Measurements from ENCODE around the gene RCCD1. TPM values are rescaled to one million over a fixed set of nuclear protein-coding genes. Genes with fewer than 3 reads are reported as not detected.

The RCCD1 gene
- total RNA-seq, 1 donor from 2014 or later, result 11.5 TPM

DNA sequence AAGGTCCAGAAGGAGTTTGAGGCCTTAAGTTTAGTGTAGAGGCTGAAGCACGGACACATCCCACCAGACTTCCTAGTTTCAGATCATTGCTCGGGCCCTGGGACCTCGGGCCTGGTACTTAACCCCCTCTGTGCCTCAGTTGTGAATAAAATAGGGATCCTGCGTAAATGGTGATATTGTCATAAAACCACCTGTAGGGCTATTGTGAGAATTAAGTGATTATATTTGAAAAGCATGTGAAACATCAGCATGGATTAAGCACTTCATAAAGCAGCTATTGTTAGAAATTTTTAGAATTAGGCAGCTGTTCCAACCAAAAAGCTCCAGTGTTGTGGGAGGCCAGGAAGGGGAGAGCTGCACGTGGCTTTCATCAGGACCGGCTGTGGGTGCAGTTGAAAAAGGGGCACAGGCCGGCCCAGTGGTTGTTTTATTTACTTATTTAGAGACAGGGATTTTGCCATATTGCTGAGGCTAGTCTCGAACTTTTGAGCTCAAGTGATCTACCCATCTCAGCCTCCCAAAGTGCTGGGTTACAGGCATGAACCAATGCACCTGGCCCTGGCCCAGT lies 4.4 kb downstream of the RCCD1 start:
- Mint-ChIP-seq H3K4me1 (ENCODE audit: low read depth, unreplicated experiment) (peaks cover 3% of the 10 kb centered on the region), H3K36me3 (ENCODE audit: unreplicated experiment) (no peaks in the 10 kb centered on the region), H3K4me3 (ENCODE audit: unreplicated experiment) (no peak overlapping the region), H3K27ac (ENCODE audit: unreplicated experiment) (no peak overlapping the region), H3K9me3 (ENCODE audit: unreplicated experiment) (peaks cover 3% of the 10 kb centered on the region), H3K27me3 (ENCODE audit: unreplicated experiment) (peaks cover 7% of the 10 kb centered on the region)
- no peak for DNase-seq
- TF ChIP-seq, protein P1, sequence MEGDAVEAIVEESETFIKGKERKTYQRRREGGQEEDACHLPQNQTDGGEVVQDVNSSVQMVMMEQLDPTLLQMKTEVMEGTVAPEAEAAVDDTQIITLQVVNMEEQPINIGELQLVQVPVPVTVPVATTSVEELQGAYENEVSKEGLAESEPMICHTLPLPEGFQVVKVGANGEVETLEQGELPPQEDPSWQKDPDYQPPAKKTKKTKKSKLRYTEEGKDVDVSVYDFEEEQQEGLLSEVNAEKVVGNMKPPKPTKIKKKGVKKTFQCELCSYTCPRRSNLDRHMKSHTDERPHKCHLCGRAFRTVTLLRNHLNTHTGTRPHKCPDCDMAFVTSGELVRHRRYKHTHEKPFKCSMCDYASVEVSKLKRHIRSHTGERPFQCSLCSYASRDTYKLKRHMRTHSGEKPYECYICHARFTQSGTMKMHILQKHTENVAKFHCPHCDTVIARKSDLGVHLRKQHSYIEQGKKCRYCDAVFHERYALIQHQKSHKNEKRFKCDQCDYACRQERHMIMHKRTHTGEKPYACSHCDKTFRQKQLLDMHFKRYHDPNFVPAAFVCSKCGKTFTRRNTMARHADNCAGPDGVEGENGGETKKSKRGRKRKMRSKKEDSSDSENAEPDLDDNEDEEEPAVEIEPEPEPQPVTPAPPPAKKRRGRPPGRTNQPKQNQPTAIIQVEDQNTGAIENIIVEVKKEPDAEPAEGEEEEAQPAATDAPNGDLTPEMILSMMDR (IDR thresholded peaks at IDR 0.05; ENCODE audit: partially characterized antibody, unreplicated experiment), result no peak

DNA sequence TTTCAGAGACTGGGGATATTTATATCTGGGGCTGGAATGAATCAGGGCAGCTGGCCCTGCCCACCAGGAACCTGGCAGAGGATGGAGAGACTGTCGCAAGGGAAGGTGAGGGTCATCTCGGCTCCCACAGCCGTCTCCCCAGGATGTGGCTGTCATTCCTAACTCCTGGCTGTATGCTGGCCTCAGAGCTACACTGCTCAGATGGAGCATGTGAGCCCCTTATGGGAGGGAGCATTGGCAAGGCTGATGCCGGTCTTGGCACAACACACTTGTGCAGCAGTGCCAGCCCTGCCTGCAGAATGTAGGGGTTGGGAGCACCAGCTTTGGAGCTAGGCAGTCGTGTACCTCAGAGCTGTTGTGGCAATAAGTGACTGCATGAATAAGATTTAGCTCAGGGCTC lies 5.2 kb downstream of the RCCD1 start:
- Mint-ChIP-seq H3K27me3 (ENCODE audit: unreplicated experiment) (peaks cover 7% of the 10 kb centered on the region), H3K36me3 (ENCODE audit: unreplicated experiment) (no peaks in the 10 kb centered on the region), H3K9me3 (ENCODE audit: unreplicated experiment) (peaks cover 3% of the 10 kb centered on the region), H3K4me3 (ENCODE audit: unreplicated experiment) (no peak overlapping the region), H3K27ac (ENCODE audit: unreplicated experiment) (no peak overlapping the region), H3K4me1 (ENCODE audit: low read depth, unreplicated experiment) (peaks cover 3% of the 10 kb centered on the region)
- no peak for DNase-seq
- TF ChIP-seq, protein P1 (IDR thresholded peaks at IDR 0.05; ENCODE audit: partially characterized antibody, unreplicated experiment), result no peak

DNA sequence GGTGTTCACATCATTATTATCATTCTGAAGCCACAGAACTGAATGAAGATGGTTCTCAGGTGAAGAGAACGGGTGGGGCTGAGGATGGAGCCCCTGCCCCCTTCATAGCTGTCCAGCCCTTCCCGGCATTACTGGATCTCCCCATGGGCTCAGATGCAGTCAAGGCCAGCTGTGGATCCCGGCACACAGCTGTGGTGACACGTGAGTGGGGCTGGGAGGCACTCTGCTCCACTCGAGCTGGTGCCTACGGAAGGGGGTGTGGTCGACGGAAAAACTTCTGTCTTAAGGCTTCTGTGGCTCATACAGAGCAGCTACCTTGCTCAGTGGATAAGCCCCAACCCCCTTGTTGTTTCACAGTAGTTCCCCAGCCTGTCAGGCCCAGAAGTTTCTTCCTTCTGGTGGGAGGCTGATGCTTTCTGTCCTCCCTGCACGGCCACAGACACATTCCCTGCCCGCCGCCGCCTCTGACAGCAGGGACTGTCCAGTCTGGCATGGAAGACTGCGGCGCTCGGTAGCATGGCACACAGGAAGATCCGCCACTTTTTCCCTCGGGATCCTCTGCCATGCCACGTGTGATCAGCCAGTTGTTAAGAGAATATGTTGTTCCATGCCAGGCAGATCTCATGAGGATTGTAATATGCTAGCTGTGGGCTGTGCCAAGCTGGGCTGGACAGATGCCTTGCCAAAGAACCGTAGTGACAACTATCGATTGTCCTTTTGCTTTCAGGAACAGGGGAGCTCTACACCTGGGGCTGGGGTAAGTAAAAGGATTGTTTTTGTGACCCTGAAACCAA lies 5.8 kb downstream of the RCCD1 start:
- H3K4me3 Mint-ChIP-seq (ENCODE audit: unreplicated experiment), result no peak overlapping the region
- TF ChIP-seq, protein P1 (IDR thresholded peaks at IDR 0.05; ENCODE audit: partially characterized antibody, unreplicated experiment), result no peak
- peaks cover 7% of the 10 kb centered on the region for H3K27me3 Mint-ChIP-seq (ENCODE audit: unreplicated experiment)
- DNase-seq, result no peak
- no peaks in the 10 kb centered on the region for H3K36me3 Mint-ChIP-seq (ENCODE audit: unreplicated experiment)
- no peak overlapping the region for H3K27ac Mint-ChIP-seq (ENCODE audit: unreplicated experiment)
- H3K9me3 Mint-ChIP-seq (ENCODE audit: unreplicated experiment), result peaks cover 3% of the 10 kb centered on the region
- H3K4me1 Mint-ChIP-seq (ENCODE audit: low read depth, unreplicated experiment), result peaks cover 3% of the 10 kb centered on the region

DNA sequence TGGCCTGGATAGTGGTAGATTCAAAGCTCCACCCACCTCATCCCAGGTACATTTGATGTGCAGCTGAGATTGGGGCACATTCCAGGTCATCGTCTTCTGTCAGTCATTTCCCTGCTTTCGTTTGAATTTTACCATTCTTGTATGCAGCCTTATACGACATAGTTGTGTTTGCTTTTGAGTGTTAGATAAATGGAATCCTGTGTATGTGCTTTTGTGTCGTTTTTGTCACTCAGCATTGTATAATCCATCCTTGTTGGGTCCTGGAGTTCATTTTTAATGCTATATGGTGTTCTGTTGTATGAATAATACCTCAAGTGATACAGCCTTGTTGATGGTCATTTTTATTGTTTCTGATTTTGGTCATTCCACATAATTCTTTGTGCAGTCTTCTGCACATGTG lies 7.3 kb downstream of the RCCD1 start:
- Mint-ChIP-seq H3K4me3 (ENCODE audit: unreplicated experiment) (no peak overlapping the region), H3K4me1 (ENCODE audit: low read depth, unreplicated experiment) (no peaks in the 10 kb centered on the region), H3K27ac (ENCODE audit: unreplicated experiment) (no peak overlapping the region), H3K27me3 (ENCODE audit: unreplicated experiment) (peaks cover 5% of the 10 kb centered on the region), H3K36me3 (ENCODE audit: unreplicated experiment) (no peaks in the 10 kb centered on the region), H3K9me3 (ENCODE audit: unreplicated experiment) (peaks cover 3% of the 10 kb centered on the region)
- DNase-seq, result no peak
- TF ChIP-seq, protein P1 (IDR thresholded peaks at IDR 0.05; ENCODE audit: partially characterized antibody, unreplicated experiment), result no peak

DNA sequence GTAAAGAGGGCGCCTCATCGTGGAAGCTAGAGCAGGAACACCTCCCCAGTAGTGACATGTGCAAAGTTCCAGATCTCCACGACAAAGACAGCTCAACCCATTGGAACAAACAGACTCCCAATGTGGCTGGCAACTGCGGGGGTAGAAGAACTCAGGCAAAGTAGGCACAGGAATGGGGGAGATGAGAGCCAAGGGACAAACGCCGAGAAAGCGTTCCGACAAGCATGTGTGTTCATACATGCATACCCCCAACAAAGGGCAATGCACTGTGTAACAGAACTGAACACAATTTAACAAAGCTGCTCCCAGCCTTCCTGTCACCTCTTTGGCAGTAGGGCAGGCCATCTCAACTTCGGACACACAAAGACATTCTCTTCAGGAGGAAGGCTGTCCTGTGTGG lies 11.6 kb downstream of the RCCD1 start:
- Mint-ChIP-seq H3K27me3 (ENCODE audit: unreplicated experiment) (no peaks in the 10 kb centered on the region), H3K36me3 (ENCODE audit: unreplicated experiment) (no peaks in the 10 kb centered on the region), H3K4me3 (ENCODE audit: unreplicated experiment) (no peak overlapping the region), H3K27ac (ENCODE audit: unreplicated experiment) (no peak overlapping the region), H3K9me3 (ENCODE audit: unreplicated experiment) (no peaks in the 10 kb centered on the region), H3K4me1 (ENCODE audit: low read depth, unreplicated experiment) (no peaks in the 10 kb centered on the region)
- DNase-seq, result no peak
- TF ChIP-seq, protein P1 (IDR thresholded peaks at IDR 0.05; ENCODE audit: partially characterized antibody, unreplicated experiment), result no peak
